ENCODE measurements around the gene SMARCAD1. TPM values are rescaled to one million over a fixed set of nuclear protein-coding genes. Genes with fewer than 3 reads are reported as not detected.

Gene SMARCAD1
- total RNA-seq, 1 donor from 2014 or later: 36.0 TPM

DNA sequence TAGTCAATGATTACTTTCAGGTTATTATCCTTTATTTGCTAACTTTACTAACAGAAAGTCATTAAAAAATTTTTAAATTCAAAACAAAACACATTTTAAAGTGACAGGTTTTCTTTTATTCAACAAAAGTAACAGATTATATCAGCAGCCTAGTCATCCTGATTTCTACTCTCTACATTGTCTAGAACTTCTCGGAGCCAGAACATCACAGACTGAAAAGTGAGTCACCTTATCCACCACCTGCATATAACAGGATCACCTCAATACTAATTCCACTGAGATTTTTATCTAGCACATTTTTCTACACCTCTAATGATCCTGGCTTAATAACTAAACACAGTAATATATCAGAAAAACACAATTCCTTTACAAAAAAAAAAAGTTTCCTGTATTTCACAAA, 47.9 kb upstream of the SMARCAD1 start:
- Mint-ChIP-seq H3K9me3 (ENCODE audit: unreplicated experiment) (no peaks in the 10 kb centered on the region), H3K36me3 (ENCODE audit: low read depth, unreplicated experiment) (peaks cover 2% of the 10 kb centered on the region)
- no peaks in the 10 kb centered on the region for H3K9me3 ChIP-seq (ENCODE audit: insufficient read depth, low read depth, low read length)

GRCh38 chr4:94160774-94161173, 46.9 kb upstream of the SMARCAD1 start:
- Histone ChIP-seq H3K27ac (ENCODE audit: low read depth, low read length) (no peak overlapping the region), H3K9ac (ENCODE audit: low read length) (no peak overlapping the region), H3K4me1 (ENCODE audit: insufficient read depth, low read length) (no peaks in the 10 kb centered on the region), H3K9me3 (ENCODE audit: insufficient read depth, low read depth, low read length) (no peaks in the 10 kb centered on the region), H3K79me2 (ENCODE audit: insufficient read depth, low read length) (no peaks in the 10 kb centered on the region), H3K36me3 (ENCODE audit: insufficient read depth, low read length) (no peaks in the 10 kb centered on the region), H3K4me3 (ENCODE audit: insufficient read depth, low read depth, low read length) (no peak overlapping the region), H2AFZ (ENCODE audit: low read depth, low read length) (no peak overlapping the region), H4K20me1 (ENCODE audit: insufficient read depth, low read length) (no peaks in the 10 kb centered on the region), H3K4me2 (ENCODE audit: low read length) (no peak overlapping the region), H3K27me3 (ENCODE audit: insufficient read depth, low read length) (no peaks in the 10 kb centered on the region)
- Mint-ChIP-seq H3K27me3 (ENCODE audit: low read depth, unreplicated experiment) (no peaks in the 10 kb centered on the region), H3K9me3 (ENCODE audit: unreplicated experiment) (no peaks in the 10 kb centered on the region), H3K36me3 (ENCODE audit: low read depth, unreplicated experiment) (peaks cover 2% of the 10 kb centered on the region), H3K27ac (ENCODE audit: unreplicated experiment) (no peak overlapping the region), H3K4me3 (ENCODE audit: unreplicated experiment) (no peak overlapping the region), H3K4me1 (ENCODE audit: low read depth, unreplicated experiment) (peaks cover 2% of the 10 kb centered on the region)
- TF ChIP-seq EZH2 (IDR thresholded peaks at IDR 0.05; ENCODE audit: insufficient read depth, low read length): no peak
- TF ChIP-seq, protein P1, sequence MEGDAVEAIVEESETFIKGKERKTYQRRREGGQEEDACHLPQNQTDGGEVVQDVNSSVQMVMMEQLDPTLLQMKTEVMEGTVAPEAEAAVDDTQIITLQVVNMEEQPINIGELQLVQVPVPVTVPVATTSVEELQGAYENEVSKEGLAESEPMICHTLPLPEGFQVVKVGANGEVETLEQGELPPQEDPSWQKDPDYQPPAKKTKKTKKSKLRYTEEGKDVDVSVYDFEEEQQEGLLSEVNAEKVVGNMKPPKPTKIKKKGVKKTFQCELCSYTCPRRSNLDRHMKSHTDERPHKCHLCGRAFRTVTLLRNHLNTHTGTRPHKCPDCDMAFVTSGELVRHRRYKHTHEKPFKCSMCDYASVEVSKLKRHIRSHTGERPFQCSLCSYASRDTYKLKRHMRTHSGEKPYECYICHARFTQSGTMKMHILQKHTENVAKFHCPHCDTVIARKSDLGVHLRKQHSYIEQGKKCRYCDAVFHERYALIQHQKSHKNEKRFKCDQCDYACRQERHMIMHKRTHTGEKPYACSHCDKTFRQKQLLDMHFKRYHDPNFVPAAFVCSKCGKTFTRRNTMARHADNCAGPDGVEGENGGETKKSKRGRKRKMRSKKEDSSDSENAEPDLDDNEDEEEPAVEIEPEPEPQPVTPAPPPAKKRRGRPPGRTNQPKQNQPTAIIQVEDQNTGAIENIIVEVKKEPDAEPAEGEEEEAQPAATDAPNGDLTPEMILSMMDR (IDR thresholded peaks at IDR 0.05; ENCODE audit: insufficient read depth, low read depth, low read length): no peak
- no peak for FAIRE-seq
- no peak for DNase-seq (ENCODE audit: low read depth)

More for the DNA sequence above, 47.9 kb upstream of the SMARCAD1 start:
- FAIRE-seq (no peak), DNase-seq (ENCODE audit: low read depth) (no peak)
- H3K27ac ChIP-seq (ENCODE audit: low read depth, low read length): no peak overlapping the region
- no peak overlapping the region for H2AFZ ChIP-seq (ENCODE audit: low read depth, low read length)
- H3K9ac ChIP-seq (ENCODE audit: low read length): no peak overlapping the region
- no peaks in the 10 kb centered on the region for H3K27me3 ChIP-seq (ENCODE audit: insufficient read depth, low read length)
- peak overlapping the region; percentile 55 for H3K27ac Mint-ChIP-seq (ENCODE audit: unreplicated experiment)
- H3K79me2 ChIP-seq (ENCODE audit: insufficient read depth, low read length): no peaks in the 10 kb centered on the region
- peaks cover 2% of the 10 kb centered on the region for H3K4me1 Mint-ChIP-seq (ENCODE audit: low read depth, unreplicated experiment)
- no peak overlapping the region for H3K4me2 ChIP-seq (ENCODE audit: low read length)
- H3K4me3 Mint-ChIP-seq (ENCODE audit: unreplicated experiment): no peak overlapping the region
- H3K27me3 Mint-ChIP-seq (ENCODE audit: low read depth, unreplicated experiment): no peaks in the 10 kb centered on the region
- no peaks in the 10 kb centered on the region for H3K4me1 ChIP-seq (ENCODE audit: insufficient read depth, low read length)
- H4K20me1 ChIP-seq (ENCODE audit: insufficient read depth, low read length): no peaks in the 10 kb centered on the region
- TF ChIP-seq, protein P1 (IDR thresholded peaks at IDR 0.05; ENCODE audit: insufficient read depth, low read depth, low read length): no peak
- TF ChIP-seq EZH2 (IDR thresholded peaks at IDR 0.05; ENCODE audit: insufficient read depth, low read length): no peak
- H3K36me3 ChIP-seq (ENCODE audit: insufficient read depth, low read length): no peaks in the 10 kb centered on the region
- no peak overlapping the region for H3K4me3 ChIP-seq (ENCODE audit: insufficient read depth, low read depth, low read length)

DNA sequence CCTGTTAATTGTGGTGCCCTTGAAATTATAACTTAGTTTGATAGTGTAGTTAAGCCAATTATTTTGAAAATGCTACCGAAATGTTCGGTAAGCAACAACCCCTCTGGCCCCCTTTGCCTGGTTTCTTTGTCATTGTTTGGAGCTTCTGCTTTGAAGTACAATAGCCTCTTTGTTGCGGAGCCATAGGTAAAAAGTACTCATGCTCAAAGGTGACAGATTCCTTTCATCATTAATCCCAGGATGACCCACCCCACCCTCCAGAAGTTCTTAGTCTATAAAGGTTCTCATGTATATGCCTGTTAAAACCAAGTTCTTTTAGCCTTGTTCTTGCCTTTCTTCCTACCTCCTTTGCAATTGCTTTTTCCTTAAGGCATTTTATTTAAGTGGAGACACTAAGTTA, 42.4 kb upstream of the SMARCAD1 start:
- no peaks in the 10 kb centered on the region for H3K4me1 ChIP-seq (ENCODE audit: insufficient read depth, low read length)
- no peaks in the 10 kb centered on the region for H3K79me2 ChIP-seq (ENCODE audit: insufficient read depth, low read length)
- no peak overlapping the region for H3K4me3 Mint-ChIP-seq (ENCODE audit: unreplicated experiment)
- no peaks in the 10 kb centered on the region for H4K20me1 ChIP-seq (ENCODE audit: insufficient read depth, low read length)
- no peak for TF ChIP-seq EZH2 (IDR thresholded peaks at IDR 0.05; ENCODE audit: insufficient read depth, low read length)
- TF ChIP-seq, protein P1 (IDR thresholded peaks at IDR 0.05; ENCODE audit: insufficient read depth, low read depth, low read length): no peak
- no peak overlapping the region for H2AFZ ChIP-seq (ENCODE audit: low read depth, low read length)
- FAIRE-seq (no peak), DNase-seq (ENCODE audit: low read depth) (no peak)
- no peaks in the 10 kb centered on the region for H3K36me3 ChIP-seq (ENCODE audit: insufficient read depth, low read length)
- H3K36me3 Mint-ChIP-seq (ENCODE audit: low read depth, unreplicated experiment): no peaks in the 10 kb centered on the region
- H3K9ac ChIP-seq (ENCODE audit: low read length): no peak overlapping the region
- H3K9me3 Mint-ChIP-seq (ENCODE audit: unreplicated experiment): no peaks in the 10 kb centered on the region
- no peak overlapping the region for H3K27ac ChIP-seq (ENCODE audit: low read depth, low read length)
- H3K27me3 ChIP-seq (ENCODE audit: insufficient read depth, low read length): no peaks in the 10 kb centered on the region
- peaks cover 4% of the 10 kb centered on the region for H3K4me1 Mint-ChIP-seq (ENCODE audit: low read depth, unreplicated experiment)
- H3K4me3 ChIP-seq (ENCODE audit: insufficient read depth, low read depth, low read length): no peak overlapping the region
- no peaks in the 10 kb centered on the region for H3K9me3 ChIP-seq (ENCODE audit: insufficient read depth, low read depth, low read length)
- no peak overlapping the region for H3K4me2 ChIP-seq (ENCODE audit: low read length)
- no peaks in the 10 kb centered on the region for H3K27me3 Mint-ChIP-seq (ENCODE audit: low read depth, unreplicated experiment)
- H3K27ac Mint-ChIP-seq (ENCODE audit: unreplicated experiment): no peak overlapping the region
